ENCODE results near the gene OTOA. TPM values are rescaled to one million over a fixed set of nuclear protein-coding genes. Genes with fewer than 3 reads are reported as not detected.
"Not testable (repeated sequence)": the region's sequence is repeated elsewhere in the genome, so short reads cannot be mapped to it uniquely, and the experiment has no call there.

The OTOA gene
- total and polyA plus RNA-seq, 2 of the 8 experiments (the other 6 are each of a cell fraction or from before 2014, with no cell fraction given), result 0.06 to 0.32 TPM

DNA sequence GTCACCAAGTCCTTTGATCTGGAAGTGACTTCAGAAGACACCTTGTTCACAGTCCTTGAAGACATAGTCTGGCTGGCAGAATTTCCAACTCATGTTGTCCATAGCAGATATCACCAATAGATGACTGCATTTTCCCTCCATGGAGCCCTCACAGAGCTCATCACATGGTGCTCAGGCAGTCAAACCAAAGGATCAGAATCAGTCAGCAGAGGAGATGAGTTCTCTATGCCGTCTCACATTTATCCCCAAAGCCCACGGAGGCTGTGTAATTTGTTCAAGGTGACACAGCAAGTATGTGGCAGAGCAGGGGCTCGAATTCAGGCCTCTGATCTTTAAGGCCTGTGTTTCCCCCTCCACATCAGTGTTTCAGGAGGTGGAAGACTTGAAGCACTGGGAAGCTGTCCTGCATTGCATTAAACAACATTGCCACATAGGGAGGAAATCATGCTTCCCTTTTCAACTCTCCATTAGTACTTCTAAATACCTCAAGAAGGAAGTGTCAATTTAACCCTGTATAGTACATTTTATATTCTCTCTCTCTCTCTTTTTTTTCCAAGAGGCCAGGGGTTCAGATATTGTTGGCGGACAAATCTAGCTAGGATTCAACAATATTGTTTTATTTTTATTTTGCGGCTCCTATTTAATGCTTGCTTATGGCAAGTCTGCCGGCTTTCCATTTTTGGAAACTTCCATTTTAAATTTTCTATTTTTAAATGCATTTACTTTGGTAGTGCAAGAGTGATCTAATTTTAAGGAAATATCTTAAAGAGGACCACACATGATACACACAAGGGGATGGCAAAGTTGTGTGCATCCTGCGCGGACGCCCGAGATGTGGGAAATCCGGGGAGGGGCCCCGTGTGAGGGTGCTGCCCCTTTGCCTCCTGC, 92.7 kb downstream of the OTOA start:
- H3K79me2 ChIP-seq (ENCODE audit: control insufficient read depth in 1 of 2, insufficient read depth in 2 of 2, low read length in 2 of 2); H2BK12ac ChIP-seq (ENCODE audit: low read depth, low read length); H2BK5ac ChIP-seq (ENCODE audit: low read depth, low read length); H2BK15ac ChIP-seq (ENCODE audit: low read length); H3K4ac ChIP-seq (replicated peaks; ENCODE audit: insufficient read length, low read depth, low read length); H4K5ac ChIP-seq (ENCODE audit: insufficient read length, low read depth, low read length); H4K91ac ChIP-seq (replicated peaks; ENCODE audit: insufficient read length, low read length); H3K23ac ChIP-seq (ENCODE audit: insufficient read length); H3K4me3 ChIP-seq (ENCODE audit: extremely low read depth in 1 of 4, insufficient read depth in 2 of 4, low read depth in 3 of 4, low read length in 4 of 4); CTCF ChIA-PET (ENCODE audit: partially characterized antibody); H3K14ac ChIP-seq (ENCODE audit: insufficient read length); DNase-seq (ENCODE audit: low read depth in 1 of 2, low spot score in 2 of 2); H3K27ac ChIP-seq (ENCODE audit: low read depth, low read length); H3K4me2 ChIP-seq (ENCODE audit: insufficient read depth in 1 of 2, low read depth in 2 of 2, low read length in 2 of 2); POLR2A ChIA-PET (ENCODE audit: partially characterized antibody); FAIRE-seq; H4K20me1 ChIP-seq (replicated peaks in 1 of 2; ENCODE audit: control insufficient read depth in 1 of 2, insufficient read depth in 2 of 2, low read length in 2 of 2); H2AFZ ChIP-seq (ENCODE audit: low read length); H2BK120ac ChIP-seq (replicated peaks; ENCODE audit: low read depth, low read length); H3K23me2 ChIP-seq (ENCODE audit: low read depth, low read length); H3K27me3 ChIP-seq (replicated peaks in 1 of 4; ENCODE audit: control insufficient read depth in 3 of 4, extremely low read depth in 1 of 4, insufficient read depth in 3 of 4, low read length in 3 of 4); H3K9ac ChIP-seq (replicated peaks in 1 of 4; ENCODE audit: extremely low read depth in 1 of 4, low read depth in 3 of 4, low read length in 3 of 4); H4K8ac ChIP-seq (ENCODE audit: extremely low read depth, insufficient read depth, low read length); H3K56ac ChIP-seq (replicated peaks; ENCODE audit: insufficient read length, low read depth, low read length); H3K36me3 ChIP-seq (ENCODE audit: control insufficient read depth in 2 of 4, insufficient read depth in 4 of 4, low read length in 3 of 4); H3K79me1 ChIP-seq (ENCODE audit: low read depth, low read length); H2AK5ac ChIP-seq (ENCODE audit: low read depth, low read length); H2BK20ac ChIP-seq (ENCODE audit: low read length); H3K18ac ChIP-seq (ENCODE audit: extremely low read depth, low read length); H3K4me1 ChIP-seq (replicated peaks in 1 of 4; ENCODE audit: control insufficient read depth in 3 of 4, insufficient read depth in 4 of 4, low read length in 3 of 4); H3K9me3 ChIP-seq (ENCODE audit: insufficient read depth in 2 of 2, low read depth in 1 of 2, low read length in 1 of 2): not testable (repeated sequence)
- WGBS, 2 experiments (ENCODE audit: extremely low coverage in 1 of 2, insufficient coverage in 1 of 2, insufficient read length in 1 of 2, insufficient replicate concordance in 2 of 2, low coverage in 1 of 2, low lambda C conversion rate in 2 of 2, missing lambda C conversion rate in 1 of 2), result 75% methylated on average over 4 of the region's 12 CpGs; no CpG with 5 or more reads in 1 of the 2 experiments

Measured in H1 (cell line).